Left hindlimb (tissue), 1 donor: Measurements from ENCODE around the gene TRIML2.

Experiments used
- DNase-seq: peaks from one replicate; pipeline ENCODE4 v3.0.0-alpha.2; 2018

Gene TRIML2, protein sequence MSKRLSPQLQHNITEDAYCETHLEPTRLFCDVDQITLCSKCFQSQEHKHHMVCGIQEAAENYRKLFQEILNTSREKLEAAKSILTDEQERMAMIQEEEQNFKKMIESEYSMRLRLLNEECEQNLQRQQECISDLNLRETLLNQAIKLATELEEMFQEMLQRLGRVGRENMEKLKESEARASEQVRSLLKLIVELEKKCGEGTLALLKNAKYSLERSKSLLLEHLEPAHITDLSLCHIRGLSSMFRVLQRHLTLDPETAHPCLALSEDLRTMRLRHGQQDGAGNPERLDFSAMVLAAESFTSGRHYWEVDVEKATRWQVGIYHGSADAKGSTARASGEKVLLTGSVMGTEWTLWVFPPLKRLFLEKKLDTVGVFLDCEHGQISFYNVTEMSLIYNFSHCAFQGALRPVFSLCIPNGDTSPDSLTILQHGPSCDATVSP

DNA sequence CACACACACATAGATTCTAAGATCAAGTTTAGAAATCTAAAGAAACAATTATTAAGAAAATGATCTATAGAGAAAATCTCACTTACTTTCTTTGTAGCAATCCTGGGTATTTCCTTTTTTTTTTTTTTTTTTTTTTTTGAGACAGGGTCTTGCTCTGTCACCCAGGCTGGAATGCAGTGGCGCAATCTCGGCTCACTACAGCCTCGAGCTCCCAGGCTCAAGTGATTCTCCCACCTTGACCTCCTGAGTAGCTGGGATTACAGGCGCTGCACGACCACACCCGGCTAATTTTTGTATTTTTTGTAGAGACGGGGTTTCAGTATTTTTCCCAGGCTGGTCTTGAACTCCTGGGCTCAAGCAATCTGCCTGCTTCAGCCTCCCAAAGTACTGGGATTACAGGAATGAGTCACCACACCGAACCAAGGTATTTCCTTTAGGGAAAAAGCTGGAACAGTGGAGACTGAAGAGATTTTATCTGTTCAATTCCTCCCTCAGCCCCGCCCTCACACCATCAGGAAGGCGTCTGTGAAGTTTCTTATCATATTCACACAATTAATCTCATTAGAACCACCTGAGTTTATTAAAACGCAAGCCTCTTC is at the start of gene TRIML2:
Gene TRIML2, minus strand, starts transcription at position 447 of the 599 bp plus-strand sequence. CDS start 4,235 bp downstream, outside the sequence.
- no peak for DNase-seq

DNA sequence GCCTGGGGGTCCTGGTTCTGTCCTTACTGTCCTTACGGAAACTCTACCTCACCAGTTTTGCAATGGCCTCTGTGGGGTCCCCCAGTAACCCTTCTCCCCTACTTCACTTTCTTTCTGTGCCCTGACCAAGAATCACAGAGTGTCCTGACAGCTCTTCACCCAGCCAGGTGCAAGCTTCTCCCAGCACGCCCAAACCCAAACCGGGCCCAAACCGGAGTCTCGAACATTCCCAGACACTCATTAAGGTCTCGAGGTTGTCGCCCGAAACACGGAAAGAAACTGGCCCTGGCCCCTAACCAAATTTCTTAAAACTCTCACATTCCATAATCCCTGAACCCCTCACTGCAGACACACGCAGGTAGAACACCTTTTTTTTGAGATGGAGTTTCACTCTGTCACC is 48.9 kb upstream of the TRIML2 start:
- no peak for DNase-seq

DNA sequence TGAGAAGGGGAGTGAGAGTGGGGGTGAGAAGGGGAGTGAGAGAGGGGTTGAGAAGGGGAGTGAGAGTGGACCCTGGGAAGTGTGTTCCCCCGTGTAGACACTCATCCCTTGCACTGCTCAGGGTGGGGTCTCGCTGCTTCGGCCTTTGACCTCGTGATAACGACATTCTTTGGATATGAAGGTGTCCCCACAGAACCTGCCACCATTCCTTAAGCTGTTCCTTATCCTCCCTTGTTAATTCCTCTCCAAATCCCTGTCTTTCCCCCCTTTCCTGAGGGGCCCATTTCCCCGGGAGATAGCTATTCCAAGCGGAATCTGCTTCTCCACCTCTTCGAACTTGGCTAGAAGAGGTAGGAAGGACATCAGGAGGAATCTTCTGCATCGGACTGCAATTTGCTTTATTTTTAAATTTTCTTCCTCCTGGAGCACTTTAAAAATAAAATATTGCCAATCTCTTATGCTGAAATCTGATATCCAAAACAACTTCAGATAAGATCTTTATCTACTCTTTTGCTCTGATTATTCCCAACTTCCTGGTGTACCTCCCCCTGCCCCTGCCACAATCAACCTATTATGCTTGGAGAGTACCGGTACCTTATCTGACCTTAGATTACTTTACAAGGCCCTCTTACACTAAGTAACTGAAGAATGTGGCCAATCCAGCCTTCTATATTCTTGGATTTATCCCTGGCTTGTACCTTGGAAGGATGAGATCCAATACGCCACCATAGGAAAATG is 45.4 kb upstream of the TRIML2 start:
- DNase-seq, result no peak

DNA sequence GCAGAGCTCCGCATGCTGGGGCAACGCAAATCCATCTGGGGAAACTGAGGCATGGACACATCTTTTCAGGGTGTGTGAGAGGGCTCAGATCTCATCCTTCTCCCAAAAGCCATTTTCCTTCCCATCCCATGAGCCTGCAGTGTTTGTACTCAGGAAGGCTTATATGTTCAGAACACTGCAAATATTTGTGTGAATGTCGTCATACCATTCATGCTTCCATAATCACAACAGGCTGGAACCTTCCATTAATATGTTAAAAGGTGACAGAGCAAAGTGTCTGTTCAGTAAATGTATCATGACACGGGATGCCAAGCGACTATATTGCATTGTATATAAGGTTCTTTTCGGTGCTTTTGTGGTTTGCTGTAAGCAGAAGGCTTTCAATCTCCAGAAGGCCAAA is 38.4 kb upstream of the TRIML2 start:
- no peak for DNase-seq

DNA sequence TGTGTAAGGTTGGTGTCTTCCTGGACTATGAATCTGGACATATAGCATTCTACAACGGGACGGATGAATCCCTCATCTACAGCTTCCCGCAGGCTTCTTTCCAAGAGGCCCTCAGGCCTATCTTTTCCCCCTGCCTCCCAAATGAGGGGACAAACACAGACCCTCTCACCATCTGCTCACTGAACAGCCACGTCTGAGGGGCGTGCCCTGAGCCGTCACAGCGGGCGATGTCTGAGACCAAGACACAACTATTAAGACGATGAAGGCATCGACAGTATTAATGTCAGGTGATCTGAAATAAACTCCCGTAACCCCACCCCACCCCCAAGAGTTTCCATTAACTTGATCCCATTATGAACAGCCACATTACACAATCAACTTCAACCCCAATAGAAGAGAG is 37.8 kb upstream of the TRIML2 start:
- no peak for DNase-seq

DNA sequence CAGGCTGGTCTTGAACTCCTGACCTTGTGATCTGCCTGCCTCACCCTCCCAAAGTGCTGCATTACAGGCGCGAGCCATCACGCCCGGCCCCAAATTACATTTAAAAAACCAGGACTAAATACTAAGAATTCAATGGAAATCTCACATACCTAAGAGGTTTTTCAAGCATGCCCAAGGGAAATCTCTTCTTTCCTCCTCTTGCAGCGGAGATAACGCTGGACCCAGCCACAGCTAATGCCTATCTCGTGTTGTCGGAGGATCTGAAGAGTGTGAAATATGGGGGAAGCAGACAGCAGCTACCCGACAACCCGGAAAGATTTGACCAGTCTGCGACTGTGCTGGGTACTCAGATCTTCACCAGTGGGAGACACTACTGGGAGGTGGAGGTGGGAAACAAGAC is 37.2 kb upstream of the TRIML2 start:
- no peak for DNase-seq

DNA sequence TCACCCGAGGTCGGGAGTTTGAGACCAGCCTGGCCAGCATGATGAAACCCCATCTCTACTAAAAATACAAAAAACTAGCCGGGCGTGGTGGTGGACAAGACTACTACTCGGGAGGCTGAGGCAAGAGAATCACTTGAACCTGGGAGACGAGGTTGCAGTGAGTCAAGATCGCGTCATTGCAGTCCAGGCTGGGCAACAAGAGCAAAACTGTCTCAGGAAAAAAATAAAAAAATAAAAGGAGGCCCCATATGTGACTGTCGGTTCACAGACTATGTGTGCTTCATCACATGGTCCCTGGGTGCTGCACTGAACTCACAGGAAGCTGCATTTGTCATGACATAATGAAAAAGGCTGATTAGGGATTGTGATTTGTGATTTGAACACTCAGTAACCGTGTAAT is 36.2 kb upstream of the TRIML2 start:
- no peak for DNase-seq

DNA sequence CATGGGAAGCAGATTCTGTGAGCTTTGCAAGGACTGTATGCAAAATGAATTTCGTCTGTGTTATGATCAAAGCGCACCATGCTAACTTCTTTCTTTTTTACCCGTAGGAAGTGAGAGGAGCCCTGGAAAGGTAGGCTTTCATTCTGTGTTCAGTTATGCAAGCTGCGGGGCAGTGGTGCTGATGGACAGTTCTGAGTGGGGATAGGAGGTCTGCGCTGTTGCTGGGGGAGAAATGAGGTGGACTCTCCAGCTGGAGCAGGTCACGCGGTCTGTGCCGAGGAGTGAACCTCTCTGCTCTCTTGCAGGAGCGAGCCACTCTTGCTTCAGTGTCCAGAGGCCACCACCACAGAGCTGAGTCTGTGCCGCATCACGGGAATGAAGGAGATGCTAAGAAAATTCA is 34.3 kb upstream of the TRIML2 start:
- no peak for DNase-seq

DNA sequence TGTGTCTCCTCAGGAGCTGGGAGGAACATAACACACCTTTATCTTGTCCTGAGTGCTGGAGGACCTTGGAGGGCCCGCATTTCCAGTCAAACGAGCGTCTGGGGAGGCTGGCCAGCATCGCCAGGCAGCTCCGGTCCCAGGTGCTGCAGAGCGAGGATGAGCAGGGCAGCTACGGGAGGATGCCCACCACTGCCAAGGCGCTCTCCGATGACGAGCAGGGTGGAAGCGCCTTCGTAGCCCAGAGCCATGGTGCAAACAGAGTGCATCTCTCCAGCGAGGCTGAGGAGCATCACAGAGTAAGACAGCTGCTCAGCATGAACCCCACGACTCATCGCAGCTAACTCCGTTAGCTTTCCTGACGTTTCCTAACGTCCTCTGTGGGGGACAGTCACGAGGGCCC is 30.3 kb upstream of the TRIML2 start:
- no peak for DNase-seq

DNA sequence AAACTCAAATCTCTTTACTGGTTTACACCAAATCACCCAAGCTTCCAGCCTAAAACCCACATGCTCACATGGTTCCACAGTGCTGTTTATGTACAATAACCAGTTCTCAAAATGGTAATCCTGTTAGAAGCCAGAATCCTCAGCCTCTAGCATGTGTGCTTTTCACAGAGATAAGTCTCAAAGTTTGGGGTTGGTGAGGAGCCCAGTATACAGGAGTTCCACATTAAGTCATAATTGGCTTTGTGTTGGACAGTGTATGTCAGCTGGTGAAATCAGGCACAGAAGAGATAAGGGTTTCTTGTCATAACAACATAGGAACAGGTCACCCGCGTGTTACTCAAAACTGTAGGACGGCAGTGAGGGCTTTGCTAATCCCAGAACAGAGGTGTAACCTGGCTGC is 29.7 kb upstream of the TRIML2 start, which contains the start of gene TRIML1:
Gene TRIML1, plus strand, starts transcription at position 301 of the 400 bp plus-strand sequence. CDS start 118 bp downstream, outside the sequence.
- no peak for DNase-seq

DNA sequence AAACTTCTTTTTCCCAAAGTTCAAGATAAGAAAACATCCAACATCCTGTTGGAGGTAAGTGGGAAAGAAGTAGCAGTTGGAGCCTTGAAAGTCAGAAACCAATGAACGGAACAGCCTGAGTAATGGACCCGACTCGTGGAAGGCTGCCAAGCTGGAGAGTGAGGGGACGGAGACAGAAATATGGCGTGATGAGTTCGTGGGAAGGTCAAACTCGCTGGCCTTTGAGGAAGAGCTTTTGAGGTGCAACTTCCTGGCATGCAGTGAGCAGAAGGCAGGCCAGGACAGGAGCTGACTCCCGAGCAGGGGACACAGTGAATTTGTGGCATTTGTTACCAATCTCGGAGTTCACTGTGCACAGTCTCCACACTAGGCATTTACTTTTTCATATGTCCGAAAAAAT is 28.8 kb upstream of the TRIML2 start:
- DNase-seq, result no peak

DNA sequence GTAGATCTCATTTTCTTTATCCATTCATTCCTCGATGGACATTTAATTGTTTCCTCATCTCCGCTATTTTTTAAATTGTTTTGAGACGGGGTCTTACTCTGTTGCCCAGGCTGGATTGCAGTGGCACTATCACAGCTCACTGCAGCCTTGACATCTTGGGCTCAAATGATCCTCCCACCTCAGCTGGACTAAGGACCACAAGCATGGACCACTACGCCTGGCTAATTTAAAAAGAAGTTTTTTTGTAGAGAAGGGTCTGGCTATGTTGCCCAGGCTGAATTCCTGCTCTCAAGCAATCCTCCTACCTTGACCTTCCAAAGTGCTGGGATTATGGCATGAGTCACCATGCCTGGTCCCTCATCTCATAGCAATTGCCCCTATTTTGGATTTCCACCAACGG is 22.8 kb upstream of the TRIML2 start:
- no peak for DNase-seq

DNA sequence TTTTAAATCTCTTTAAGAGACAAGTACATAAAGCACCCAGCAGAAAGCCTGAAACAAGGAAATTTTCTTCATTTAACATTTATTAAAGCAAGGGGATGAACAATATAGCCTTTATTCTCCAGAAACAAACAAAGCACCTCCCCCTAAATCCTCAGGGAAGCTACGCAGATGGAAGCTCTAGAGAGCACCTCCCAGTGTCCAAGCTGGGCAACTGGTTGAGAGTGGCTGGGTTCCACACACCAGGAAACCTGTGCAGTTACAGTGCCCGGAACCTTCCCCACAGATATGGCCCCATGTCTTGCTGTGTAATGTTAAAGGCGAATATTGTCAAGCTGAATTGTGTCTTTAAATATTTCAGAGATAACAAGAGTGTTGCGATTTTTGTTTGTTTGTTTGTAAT is 21.0 kb upstream of the TRIML2 start:
- no peak for DNase-seq

DNA sequence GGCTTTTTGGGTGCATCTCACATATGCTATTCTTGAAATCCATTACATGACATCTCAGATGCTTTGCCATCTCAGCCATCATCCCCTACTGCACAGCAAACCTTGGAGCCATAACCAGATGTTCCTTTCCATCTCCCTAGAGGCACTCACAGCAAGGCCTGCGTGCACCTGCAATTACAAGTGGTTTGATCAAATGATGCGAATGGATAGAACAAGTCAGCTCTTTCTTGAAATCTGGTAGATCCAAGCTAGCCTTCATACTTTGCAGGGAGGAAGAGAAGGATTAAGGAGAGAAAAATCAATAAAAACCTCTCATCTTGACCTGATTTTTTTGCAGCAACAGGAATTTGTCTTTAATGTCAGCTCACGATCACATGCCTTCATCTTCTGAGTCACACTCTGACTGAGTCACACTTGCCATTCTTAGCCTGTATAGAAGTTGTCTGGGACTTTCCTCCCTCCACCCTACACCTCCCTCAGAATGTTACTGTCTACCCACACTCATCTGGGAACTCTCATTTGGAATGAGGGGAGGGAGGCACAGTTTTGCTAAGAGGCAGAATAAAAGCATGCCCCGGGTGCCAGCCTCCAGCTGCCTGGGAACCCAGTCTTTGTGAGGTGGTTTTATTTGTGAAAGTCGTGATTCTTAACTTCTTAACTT is 17.9 kb upstream of the TRIML2 start:
- no peak for DNase-seq

DNA sequence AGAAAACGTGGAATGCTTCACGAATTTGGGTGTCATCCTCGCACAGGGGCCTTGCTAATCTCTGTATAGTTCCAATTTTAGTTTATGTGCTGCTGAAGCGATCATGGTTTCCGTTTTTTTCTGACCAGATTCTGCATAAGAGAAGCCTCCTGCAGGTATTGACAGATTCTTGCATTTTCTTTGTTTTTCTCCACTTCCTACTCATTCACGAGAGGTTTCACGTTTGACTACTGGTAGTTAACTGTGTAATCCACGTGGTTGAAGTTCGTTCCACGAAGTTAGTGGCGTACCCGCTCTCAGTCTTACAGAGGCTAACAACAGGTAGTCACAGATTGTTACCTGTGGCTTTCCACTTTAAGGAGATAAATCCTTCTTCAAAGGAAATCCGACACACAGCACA is 12.1 kb upstream of the TRIML2 start:
- no peak for DNase-seq

DNA sequence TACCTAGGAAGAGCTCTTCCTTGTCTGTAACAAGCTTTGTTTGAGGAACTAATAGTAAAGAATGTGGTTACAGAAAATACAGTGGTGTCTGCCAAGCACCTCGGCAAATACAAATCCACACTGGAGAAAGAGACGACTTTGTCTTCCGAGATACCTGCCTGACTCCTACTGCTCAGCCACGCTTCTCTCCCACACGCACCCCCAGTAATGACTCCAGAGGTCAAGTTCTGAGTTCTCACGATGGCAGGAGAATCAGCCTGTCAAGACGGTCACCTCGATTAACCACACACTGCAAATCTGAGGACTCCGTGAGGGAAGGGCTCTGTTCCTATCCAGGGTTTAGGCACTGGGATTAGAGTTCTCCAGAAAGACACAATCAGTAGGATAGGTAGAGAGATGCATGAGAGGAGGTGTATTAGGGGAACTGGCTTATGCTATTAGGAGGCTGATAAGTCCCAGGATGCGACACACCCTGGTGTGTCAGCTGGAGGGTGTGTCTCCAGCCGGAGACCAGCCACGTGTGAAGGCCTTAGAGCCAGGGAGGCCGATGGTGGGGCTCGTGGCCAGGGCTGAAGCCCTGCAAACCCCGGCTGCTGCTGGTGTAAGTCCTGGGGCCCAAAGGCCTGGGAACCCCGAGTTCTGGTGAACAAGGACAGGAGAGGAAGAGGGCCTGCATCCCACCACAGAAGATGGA is 8.4 kb upstream of the TRIML2 start:
- DNase-seq, result no peak

DNA sequence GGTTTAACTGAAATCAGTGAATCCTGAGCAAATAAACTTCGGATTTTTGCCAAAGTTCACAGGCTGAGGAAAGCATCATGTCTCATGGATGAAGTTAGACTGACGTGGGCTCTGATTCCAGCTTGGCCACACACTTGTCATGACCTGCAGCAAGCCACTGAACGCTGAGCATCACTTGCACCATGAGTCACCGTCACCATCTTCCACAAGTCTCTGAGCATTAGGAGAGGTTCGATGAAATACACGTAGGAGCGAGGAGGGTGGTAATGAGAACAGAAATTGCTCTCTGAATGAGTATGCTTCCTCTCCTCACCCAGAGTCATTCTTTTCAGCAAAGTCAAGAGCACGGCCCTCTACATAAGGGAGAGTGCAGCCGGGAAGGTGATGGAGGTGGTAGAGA is 3.8 kb upstream of the TRIML2 start:
- no peak for DNase-seq

DNA sequence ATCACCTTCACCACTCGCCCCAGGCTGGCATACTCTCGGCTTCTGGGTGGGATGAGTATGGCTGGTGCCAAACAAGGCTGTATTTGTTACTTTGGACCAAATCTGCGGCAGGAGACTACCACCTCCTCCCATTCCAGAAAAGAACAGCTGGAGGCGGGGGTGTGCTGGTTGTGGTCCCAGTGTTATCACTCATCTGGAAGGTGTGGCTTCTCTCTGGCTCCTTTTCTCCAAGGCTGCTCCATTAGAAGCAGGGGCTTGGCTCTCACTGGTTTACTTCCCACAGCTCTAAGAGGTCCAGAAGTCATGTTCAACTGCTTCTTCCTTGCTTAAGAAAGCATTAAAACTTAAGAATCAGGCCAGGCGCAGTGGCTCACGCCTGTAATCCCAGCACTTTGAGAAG is 2.6 kb upstream of the TRIML2 start:
- no peak for DNase-seq

DNA sequence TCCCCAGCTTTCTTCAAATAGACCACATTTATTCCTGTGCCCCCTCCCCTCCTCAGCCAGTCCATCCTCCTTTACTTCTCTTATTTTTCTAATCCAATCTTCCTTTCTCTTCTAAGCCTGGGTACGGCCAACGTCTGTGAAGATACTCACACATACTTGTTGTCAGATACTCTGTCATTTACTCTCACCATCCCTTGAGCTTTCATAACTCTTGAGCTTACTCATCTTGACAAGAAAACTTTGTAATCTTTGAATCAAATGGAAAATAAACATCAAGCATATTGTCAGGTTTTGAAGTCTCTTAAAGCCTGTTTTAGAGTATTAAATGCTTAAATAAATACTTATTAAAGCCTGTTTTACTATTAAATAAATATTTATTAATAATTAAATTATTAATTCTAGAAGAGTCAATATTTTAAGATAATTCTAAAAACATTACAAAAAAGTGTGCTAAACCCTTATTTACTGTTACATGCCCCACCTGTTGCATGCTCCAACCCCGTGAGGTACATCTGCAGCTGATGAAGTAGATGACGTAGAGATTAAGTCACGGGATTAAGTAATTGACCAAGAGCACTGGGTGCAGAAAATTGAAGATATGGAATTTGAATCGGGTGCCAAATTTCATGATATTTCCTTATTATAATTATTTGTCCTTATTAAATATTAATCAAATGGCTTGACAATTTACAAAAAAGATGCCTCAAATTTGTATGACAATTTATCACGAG is 1.5 kb upstream of the TRIML2 start:
- no peak for DNase-seq

DNA sequence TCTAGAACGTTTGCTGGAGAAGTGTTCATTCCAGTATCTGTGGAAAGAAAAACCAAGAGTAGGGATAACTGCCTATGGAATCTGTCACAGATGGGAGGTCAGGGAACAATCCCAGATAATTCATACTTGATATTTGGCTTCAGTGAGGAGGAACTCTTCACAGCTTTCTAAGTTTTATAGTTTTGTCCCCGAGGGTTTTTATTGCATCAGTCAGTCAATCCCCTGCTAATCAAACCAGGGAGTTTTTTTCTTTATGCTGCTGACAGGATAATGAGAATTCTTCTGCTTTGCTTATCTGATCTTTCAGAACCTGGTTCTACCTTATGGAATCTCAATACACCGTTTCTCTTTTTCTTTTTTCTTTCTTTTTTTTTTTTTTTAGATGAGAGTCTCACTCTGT is 633 bp upstream of the TRIML2 start:
- no peak for DNase-seq

DNA sequence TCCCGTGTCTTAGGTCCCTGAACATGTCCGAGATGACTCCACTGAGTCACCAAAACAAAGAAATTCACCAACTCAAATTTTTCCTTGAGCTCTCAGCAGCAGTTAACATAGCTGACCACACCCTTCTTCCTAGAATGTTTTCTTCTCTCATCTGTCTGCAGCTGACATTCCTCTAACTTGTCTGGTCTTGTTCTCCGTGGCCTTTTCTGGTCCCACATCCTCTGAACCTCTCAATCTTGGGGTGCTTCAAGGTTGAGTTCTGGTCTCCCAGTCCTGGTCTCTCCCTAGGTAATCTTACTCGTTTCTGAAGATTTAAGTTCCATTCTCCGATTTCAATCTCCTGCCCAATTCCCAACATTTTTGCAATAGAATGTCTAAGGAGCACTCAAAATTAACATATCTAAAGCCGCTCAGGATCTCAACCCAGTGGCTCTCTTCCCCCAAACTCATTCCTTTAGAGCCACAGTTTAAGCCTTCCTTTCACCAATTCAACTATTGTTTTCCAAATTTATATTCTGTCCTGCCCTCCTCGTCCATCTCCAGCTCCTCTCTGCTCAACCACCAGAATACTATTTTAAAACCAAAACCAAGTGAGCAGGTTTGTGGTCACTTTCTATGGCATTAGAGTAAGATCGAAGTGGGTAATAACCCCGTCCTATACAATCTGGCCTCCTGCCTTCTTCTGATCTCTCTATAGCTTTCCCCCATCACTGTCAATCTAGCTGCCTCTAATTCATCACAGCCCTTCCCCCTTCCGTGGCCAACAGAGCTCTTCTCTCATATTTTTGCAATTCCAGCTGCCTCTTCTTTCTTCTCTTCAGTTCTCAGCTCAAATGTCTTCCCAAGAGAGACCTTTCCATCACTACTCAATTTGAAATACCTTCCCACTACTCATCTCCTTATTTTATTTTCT is 1.2 kb downstream of the TRIML2 start:
- DNase-seq, result no peak
